Sigmoid colon (tissue), 7 donors: ENCODE data around the gene DUS3L. TPM values are rescaled to one million over a fixed set of nuclear protein-coding genes. Genes with fewer than 3 reads are reported as not detected.

Experiments
- DNase-seq: peaks from one replicate; pipeline ENCODE4 v3.0.0-alpha.2; 2019
- H3K27ac ChIP-seq, 4 donors: fragments of 200-600 bp; sonication (generic); one replicate each; pipeline ENCODE4 v1.5.1; 2016 to 2019; ENCODE audit warnings: mild to moderate bottlenecking in 1 of 4
- H3K27me3 ChIP-seq, 3 donors: fragments of 200-600 bp; sonication (generic); one replicate each; pipeline ENCODE4 v1.5.1; 2019; ENCODE audit warnings: mild to moderate bottlenecking in 1 of 3
- H3K36me3 ChIP-seq, 4 donors: fragments of 200-600 bp; sonication (generic); one replicate each; pipeline ENCODE4 v1.5.1; 2016 to 2019
- H3K4me1 ChIP-seq, 4 donors: fragments of 200-600 bp; sonication (generic); one replicate each; pipeline ENCODE4 v1.5.1; 2017 to 2019
- H3K4me3 ChIP-seq, 4 donors: fragments of 200-600 bp; sonication (generic); one replicate each; pipeline ENCODE4 v1.5.1; 2017 to 2019; ENCODE audit warnings: mild to moderate bottlenecking in 2 of 4, moderate library complexity in 1 of 4
- H3K9me3 ChIP-seq, 4 donors: fragments of 200-600 bp in 3 of 4; sonication (generic) in 3 of 4; one replicate each; pipeline versions ENCODE4 v1.5.1 to v1.6.1; 2013 to 2019
- EP300 ChIP-seq, 4 donors: sonication (generic); formaldehyde crosslinking; IDR thresholded peaks; one replicate each; pipeline ENCODE4 v1.6.1; 2017; ENCODE audit warnings: antibody characterized with exemption in 4 of 4
- POLR2A ChIP-seq, 2 donors: fragments of 450-650 bp; IDR thresholded peaks; one replicate each; pipeline ENCODE4 v1.6.1; 2016; ENCODE audit warnings: antibody characterized with exemption in 2 of 2, mild to moderate bottlenecking in 2 of 2, moderate library complexity in 2 of 2
- POLR2AphosphoS5 ChIP-seq, 4 donors: sonication (generic); formaldehyde crosslinking; IDR thresholded peaks; one replicate each; pipeline ENCODE4 v1.6.1; 2017; ENCODE audit warnings: antibody characterized with exemption in 4 of 4
- WGBS, 2 donors: extraction: QIAGEN DNeasy Blood & Tissue Kit; methylation state at CpG; one replicate each; pipeline ENCODE4 v1.1.7; 2013; 5-methylcytosine and 5-hydroxymethylcytosine counted together
- intact Hi-C: fragments of 100-400 bp; cut with DNase I; formaldehyde crosslinking; loops from one replicate; pipeline ENCODE4 v1.15.1; 2023
- polyA plus RNA-seq, 3 donors: library from polyadenylated mRNA; stranded (reverse); fragments of 200-250 nt; gene quantifications; one replicate each; pipeline ENCODE4 v1.2.3, GENCODE V29; 2013
- total RNA-seq, 4 donors: library from RNA; depleted of rRNA; stranded (reverse); fragments of >200 nt; gene quantifications; one replicate each; pipeline ENCODE4 v1.1.0, GENCODE V29; 2016
- TF ChIP-seq, protein P1 (sequence below), 4 experiments: fragments of 450-650 bp in 3 of 4; fragments of 200-600 bp in 1 of 4; IDR thresholded peaks; one replicate each; pipeline ENCODE4 v1.5.1; 2016 to 2019; ENCODE audit warnings: antibody characterized with exemption in 4 of 4, mild to moderate bottlenecking in 3 of 4, moderate library complexity in 2 of 4
- donor health status: healthy with polysubstance abuse.
- donor health status: Bipolar disorder and iron deficiency.
- donor health status: healthy.

The DUS3L gene
- total and polyA plus RNA-seq, 7 donors: 8.3 to 42.0 (median 27.1) TPM

- Histone ChIP-seq H3K27me3 (peaks cover 0 to 5% (median 0%) of the 10 kb centered on the region in 3 donors), H3K27ac (peak overlapping the region; percentile 87 to 96 (median 92)), H3K4me1 (peaks cover 0 to 35% (median 33%) of the 10 kb centered on the region in 4 donors), H3K4me3 (peak overlapping the region; percentile 38 to 57 (median 48)), H3K9me3 (no peaks in the 10 kb centered on the region), H3K36me3 (no peaks in the 10 kb centered on the region)
- no peak for TF ChIP-seq EP300 (IDR thresholded peaks at IDR 0.05)
- TF ChIP-seq, protein P1, sequence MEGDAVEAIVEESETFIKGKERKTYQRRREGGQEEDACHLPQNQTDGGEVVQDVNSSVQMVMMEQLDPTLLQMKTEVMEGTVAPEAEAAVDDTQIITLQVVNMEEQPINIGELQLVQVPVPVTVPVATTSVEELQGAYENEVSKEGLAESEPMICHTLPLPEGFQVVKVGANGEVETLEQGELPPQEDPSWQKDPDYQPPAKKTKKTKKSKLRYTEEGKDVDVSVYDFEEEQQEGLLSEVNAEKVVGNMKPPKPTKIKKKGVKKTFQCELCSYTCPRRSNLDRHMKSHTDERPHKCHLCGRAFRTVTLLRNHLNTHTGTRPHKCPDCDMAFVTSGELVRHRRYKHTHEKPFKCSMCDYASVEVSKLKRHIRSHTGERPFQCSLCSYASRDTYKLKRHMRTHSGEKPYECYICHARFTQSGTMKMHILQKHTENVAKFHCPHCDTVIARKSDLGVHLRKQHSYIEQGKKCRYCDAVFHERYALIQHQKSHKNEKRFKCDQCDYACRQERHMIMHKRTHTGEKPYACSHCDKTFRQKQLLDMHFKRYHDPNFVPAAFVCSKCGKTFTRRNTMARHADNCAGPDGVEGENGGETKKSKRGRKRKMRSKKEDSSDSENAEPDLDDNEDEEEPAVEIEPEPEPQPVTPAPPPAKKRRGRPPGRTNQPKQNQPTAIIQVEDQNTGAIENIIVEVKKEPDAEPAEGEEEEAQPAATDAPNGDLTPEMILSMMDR (IDR thresholded peaks at IDR 0.05): no peak
- no peak for TF ChIP-seq POLR2AphosphoS5 (IDR thresholded peaks at IDR 0.05)
- TF ChIP-seq POLR2A (IDR thresholded peaks at IDR 0.05): no peak
- WGBS, 2 donors: 71 to 83% methylated on average over 34 of the region's 34 CpGs
- intact Hi-C loops: loop anchor here (2.0 kb wide), 2 partner anchors 51 to 61 kb away; no protein-coding TSS in a partner anchor
- no peak for DNase-seq
Measured at GRCh38 chr19:5829567-5830310, 38.8 kb upstream of the DUS3L start.

GRCh38 chr19:5828661-5829566, 38.0 kb upstream of the DUS3L start:
- WGBS, 2 donors: 16 to 67% methylated on average over 47 of the region's 47 CpGs
- peak overlapping the region; percentile 87 to 96 (median 92) for H3K27ac ChIP-seq
- peak; percentile 93 for DNase-seq
- TF ChIP-seq, protein P1 (IDR thresholded peaks at IDR 0.05): peak in 1 of 4 experiments; percentile 21
- TF ChIP-seq EP300 (IDR thresholded peaks at IDR 0.05) (peak in 2 of 4 donors; percentile 44 to 59), POLR2AphosphoS5 (IDR thresholded peaks at IDR 0.05) (peak; percentile 65 to 84 (median 78)), POLR2A (IDR thresholded peaks at IDR 0.05) (no peak)
- H3K4me3 ChIP-seq: peak overlapping the region; percentile 38 to 57 (median 48)
- H3K9me3 ChIP-seq: no peaks in the 10 kb centered on the region
- peaks cover 0 to 35% (median 33%) of the 10 kb centered on the region in 4 donors for H3K4me1 ChIP-seq
- intact Hi-C loops: loop anchor here (2.0 kb wide), 2 partner anchors 52 to 62 kb away; no protein-coding TSS in a partner anchor
- H3K27me3 ChIP-seq: peaks cover 0 to 5% (median 0%) of the 10 kb centered on the region in 3 donors
- no peaks in the 10 kb centered on the region for H3K36me3 ChIP-seq

DNA sequence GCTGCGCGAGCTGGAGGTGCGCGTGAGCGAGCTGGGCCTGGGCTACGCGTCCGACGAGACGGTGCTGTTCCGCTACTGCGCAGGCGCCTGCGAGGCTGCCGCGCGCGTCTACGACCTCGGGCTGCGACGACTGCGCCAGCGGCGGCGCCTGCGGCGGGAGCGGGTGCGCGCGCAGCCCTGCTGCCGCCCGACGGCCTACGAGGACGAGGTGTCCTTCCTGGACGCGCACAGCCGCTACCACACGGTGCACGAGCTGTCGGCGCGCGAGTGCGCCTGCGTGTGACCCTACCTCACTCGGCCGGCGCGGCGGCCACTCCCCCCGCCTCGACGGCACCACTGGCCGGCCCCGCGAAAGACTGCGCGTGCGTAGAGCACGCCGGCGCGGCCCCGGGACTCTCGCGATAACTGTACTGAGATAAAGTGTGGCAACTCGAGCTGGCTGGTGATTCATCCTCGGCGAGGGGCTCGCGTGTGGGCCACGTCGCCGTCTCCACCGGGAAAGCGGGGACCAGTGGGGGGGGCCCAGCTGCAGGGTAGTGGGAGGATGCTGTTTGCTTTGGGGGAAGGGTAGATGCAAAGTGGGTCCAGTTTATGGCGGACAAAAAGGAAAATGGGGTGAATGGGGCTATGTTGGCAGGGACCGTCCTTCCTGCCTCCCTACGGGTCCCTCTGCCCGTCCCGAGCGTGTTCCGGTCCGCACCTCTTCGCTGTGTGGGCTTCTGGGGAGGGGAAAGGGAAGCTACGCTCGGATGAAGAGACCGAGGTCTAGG, 37.1 kb upstream of the DUS3L start:
- Histone ChIP-seq H3K27me3 (peaks cover 0 to 5% (median 0%) of the 10 kb centered on the region in 3 donors), H3K4me3 (peak overlapping the region; percentile 38 to 57 (median 48)), H3K9me3 (no peaks in the 10 kb centered on the region), H3K27ac (peak overlapping the region; percentile 87 to 96 (median 92)), H3K36me3 (no peaks in the 10 kb centered on the region), H3K4me1 (peaks cover 0 to 35% (median 33%) of the 10 kb centered on the region in 4 donors)
- WGBS, 2 donors: 3 to 10% methylated on average over 91 of the region's 91 CpGs
- intact Hi-C loops: loop anchor here (2.0 kb wide), 2 partner anchors 53 to 63 kb away; no protein-coding TSS in a partner anchor
- DNase-seq: peak; percentile 96
- TF ChIP-seq EP300 (IDR thresholded peaks at IDR 0.05): peak in 1 of 4 donors; percentile 53
- TF ChIP-seq, protein P1 (IDR thresholded peaks at IDR 0.05): no peak
- peak; percentile 96 to 98 (median 98) for TF ChIP-seq POLR2AphosphoS5 (IDR thresholded peaks at IDR 0.05)
- TF ChIP-seq POLR2A (IDR thresholded peaks at IDR 0.05): peak; percentile 80 to 95

GRCh38 chr19:5827342-5827890, 36.5 kb upstream of the DUS3L start:
- DNase-seq: no peak
- peak overlapping the region; percentile 87 to 96 (median 92) for H3K27ac ChIP-seq
- intact Hi-C loops: no loop called here
- no peaks in the 10 kb centered on the region for H3K9me3 ChIP-seq
- peaks cover 0 to 39% (median 36%) of the 10 kb centered on the region in 4 donors for H3K4me1 ChIP-seq
- 17 to 18% methylated on average over 37 of the region's 37 CpGs for WGBS, 2 donors
- H3K4me3 ChIP-seq: peak overlapping the region in 3 of 4 donors; percentile 46 to 57 (median 51)
- no peak for TF ChIP-seq POLR2A (IDR thresholded peaks at IDR 0.05)
- H3K27me3 ChIP-seq: peaks cover 0 to 5% (median 0%) of the 10 kb centered on the region in 3 donors
- no peaks in the 10 kb centered on the region for H3K36me3 ChIP-seq
